DND-41 (cell line): ENCODE data around the gene EXOC1.

ENCODE experiments used
- ATAC-seq: fragments of 200-7000 bp; cut with Tn5 transposase; 3 replicates; pipeline ENCODE4 v1.9.1; 2021; ENCODE audit warnings: low read depth; ENCODE audit not compliant: insufficient read depth
- DNase-seq: peaks from one replicate; pipeline ENCODE4 v3.0.0-alpha.2; 2020
- H2AFZ ChIP-seq: 2 replicates; pipeline ENCODE4 v1.6.0; 2012; ENCODE audit warnings: low read depth, low read length
- H3K27ac ChIP-seq: 2 replicates; pipeline ENCODE4 v1.5.1; 2012; ENCODE audit warnings: low read length, inconsistent platforms
- H3K27me3 ChIP-seq: fragments of 200-600 bp; sonication (generic); 2 replicates; pipeline ENCODE4 v1.6.0; 2012; ENCODE audit warnings: low read length, mild to moderate bottlenecking, inconsistent platforms; ENCODE audit not compliant: insufficient read depth, poor library complexity
- H3K36me3 ChIP-seq: 2 replicates; pipeline ENCODE4 v1.5.1; 2012; ENCODE audit warnings: low read length, inconsistent platforms; ENCODE audit not compliant: insufficient read depth
- H3K4me1 ChIP-seq: 2 replicates; pipeline ENCODE4 v1.5.1; 2012; ENCODE audit warnings: mild to moderate bottlenecking, low read length; ENCODE audit not compliant: insufficient read depth
- H3K4me2 ChIP-seq: 2 replicates; pipeline ENCODE4 v1.6.0; 2012; ENCODE audit warnings: mild to moderate bottlenecking, moderate library complexity, low read length, inconsistent platforms; ENCODE audit not compliant: insufficient read depth
- H3K4me3 ChIP-seq, 2 experiments: fragments of 200-600 bp in 1 of 2; shearing (Covaris generic) in 1 of 2; 2 replicates each; pipeline ENCODE4 v1.5.1; 2012 to 2016; ENCODE audit warnings: inconsistent platforms in 2 of 2, low read length in 2 of 2, mild to moderate bottlenecking in 2 of 2, low read depth in 1 of 2, moderate library complexity in 1 of 2
- H3K79me2 ChIP-seq: 2 replicates; pipeline ENCODE4 v1.6.0; 2012; ENCODE audit warnings: low read length, inconsistent platforms; ENCODE audit not compliant: insufficient read depth
- H3K9ac ChIP-seq: 2 replicates; pipeline ENCODE4 v1.6.0; 2012; ENCODE audit warnings: low read depth, mild to moderate bottlenecking, inconsistent platforms, low read length, moderate library complexity
- H3K9me3 ChIP-seq: 2 replicates; pipeline ENCODE4 v1.5.1; 2012; ENCODE audit warnings: low read length, moderate library complexity, mild to moderate bottlenecking, inconsistent platforms; ENCODE audit not compliant: insufficient read depth, severe bottlenecking
- H4K20me1 ChIP-seq: 2 replicates; pipeline ENCODE4 v1.6.0; 2012; ENCODE audit warnings: low read length; ENCODE audit not compliant: insufficient read depth
- EZH2 ChIP-seq: IDR thresholded peaks from 3 replicates; pipeline ENCODE4 v1.6.1; 2012; ENCODE audit warnings: borderline replicate concordance, low read depth, mild to moderate bottlenecking, moderate library complexity, low read length, inconsistent platforms; ENCODE audit not compliant: severe bottlenecking
- TF ChIP-seq, protein P1 (sequence below): IDR thresholded peaks from 2 replicates; pipeline ENCODE4 v1.5.1; 2012; ENCODE audit warnings: borderline replicate concordance, low read length, moderate library complexity, mild to moderate bottlenecking; ENCODE audit not compliant: poor library complexity, severe bottlenecking; ENCODE audit errors: extremely low read depth

The EXOC1 gene

DNA sequence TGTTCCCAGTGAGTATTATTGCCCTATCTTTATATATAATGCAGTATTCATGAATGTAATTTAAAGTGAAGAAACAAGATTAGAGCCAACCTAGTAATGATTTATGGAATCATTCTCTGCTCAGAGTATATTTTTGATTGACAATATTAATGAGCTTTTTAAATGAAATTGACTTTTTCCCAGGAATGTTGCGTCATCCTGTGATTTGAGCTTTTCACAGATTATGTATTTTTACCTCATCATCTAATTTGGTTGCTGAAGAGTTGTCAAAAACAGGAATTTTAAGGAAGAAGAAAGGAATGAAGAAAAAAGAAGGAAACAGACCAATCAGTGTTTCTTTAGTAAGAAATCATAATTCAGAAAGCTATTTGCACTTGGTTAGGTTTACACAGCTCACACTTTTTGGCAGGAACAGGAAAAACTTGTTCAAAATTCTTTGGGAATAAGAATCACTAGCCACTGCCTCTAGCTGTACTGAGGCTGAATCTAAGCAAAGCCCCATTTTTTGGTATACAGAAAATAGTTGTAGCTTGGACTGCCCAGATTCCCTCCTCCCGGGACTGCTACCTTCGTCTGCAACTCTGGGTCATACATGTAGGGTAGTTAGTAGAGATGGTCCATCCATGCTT is 27.3 kb downstream of the EXOC1 start:
- Histone ChIP-seq H3K9me3 (no peaks in the 10 kb centered on the region), H4K20me1 (no peaks in the 10 kb centered on the region), H3K79me2 (no peaks in the 10 kb centered on the region), H3K9ac (no peak overlapping the region), H3K4me1 (no peaks in the 10 kb centered on the region), H3K27ac (no peak overlapping the region), H3K4me3 (no peak overlapping the region), H2AFZ (no peak overlapping the region), H3K36me3 (peaks cover 55% of the 10 kb centered on the region), H3K27me3 (no peaks in the 10 kb centered on the region), H3K4me2 (no peak overlapping the region)
- TF ChIP-seq, protein P1, sequence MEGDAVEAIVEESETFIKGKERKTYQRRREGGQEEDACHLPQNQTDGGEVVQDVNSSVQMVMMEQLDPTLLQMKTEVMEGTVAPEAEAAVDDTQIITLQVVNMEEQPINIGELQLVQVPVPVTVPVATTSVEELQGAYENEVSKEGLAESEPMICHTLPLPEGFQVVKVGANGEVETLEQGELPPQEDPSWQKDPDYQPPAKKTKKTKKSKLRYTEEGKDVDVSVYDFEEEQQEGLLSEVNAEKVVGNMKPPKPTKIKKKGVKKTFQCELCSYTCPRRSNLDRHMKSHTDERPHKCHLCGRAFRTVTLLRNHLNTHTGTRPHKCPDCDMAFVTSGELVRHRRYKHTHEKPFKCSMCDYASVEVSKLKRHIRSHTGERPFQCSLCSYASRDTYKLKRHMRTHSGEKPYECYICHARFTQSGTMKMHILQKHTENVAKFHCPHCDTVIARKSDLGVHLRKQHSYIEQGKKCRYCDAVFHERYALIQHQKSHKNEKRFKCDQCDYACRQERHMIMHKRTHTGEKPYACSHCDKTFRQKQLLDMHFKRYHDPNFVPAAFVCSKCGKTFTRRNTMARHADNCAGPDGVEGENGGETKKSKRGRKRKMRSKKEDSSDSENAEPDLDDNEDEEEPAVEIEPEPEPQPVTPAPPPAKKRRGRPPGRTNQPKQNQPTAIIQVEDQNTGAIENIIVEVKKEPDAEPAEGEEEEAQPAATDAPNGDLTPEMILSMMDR = no peak
- TF ChIP-seq EZH2 = no peak
- ATAC-seq (no peak), DNase-seq (no peak)

DNA sequence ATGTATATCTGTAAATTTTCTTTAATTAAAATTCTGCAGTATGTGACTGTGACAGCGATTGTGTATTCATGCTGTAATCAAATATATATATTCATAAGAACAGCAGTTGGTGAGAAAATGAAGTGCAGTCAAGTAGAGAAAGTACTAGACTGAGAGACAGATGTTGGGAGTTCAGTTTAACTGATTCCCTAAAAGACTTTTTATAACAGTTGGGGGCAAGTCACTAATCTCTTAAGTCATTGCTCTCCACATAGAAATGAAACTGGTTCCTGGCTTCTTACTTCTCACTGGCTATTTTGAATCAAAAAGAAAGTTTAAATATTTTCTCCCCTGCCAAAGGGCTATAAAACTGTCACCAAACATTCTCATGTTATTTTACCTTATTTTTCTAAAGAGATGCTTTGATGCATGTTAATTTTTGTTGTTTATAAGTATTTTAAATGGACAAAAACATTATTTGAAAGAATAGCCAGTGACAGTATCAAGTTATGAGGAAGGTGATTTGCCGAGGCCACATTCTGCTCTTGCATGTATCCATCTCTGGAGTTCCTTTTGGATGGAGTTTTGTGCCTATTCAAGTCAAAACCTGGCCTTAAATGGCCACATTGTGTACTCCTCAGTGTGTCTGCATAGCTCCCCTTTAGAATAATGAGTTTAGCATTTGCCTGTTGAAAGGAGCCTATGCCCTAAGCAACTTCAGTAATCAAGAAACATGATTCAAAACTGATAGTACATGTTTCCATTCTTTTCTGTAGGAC is 30.8 kb downstream of the EXOC1 start:
- Histone ChIP-seq H3K4me1 (no peaks in the 10 kb centered on the region), H3K79me2 (no peaks in the 10 kb centered on the region), H3K9me3 (no peaks in the 10 kb centered on the region), H3K4me3 (no peak overlapping the region), H4K20me1 (no peaks in the 10 kb centered on the region), H3K9ac (no peak overlapping the region), H2AFZ (no peak overlapping the region), H3K27ac (no peak overlapping the region), H3K27me3 (no peaks in the 10 kb centered on the region), H3K4me2 (no peak overlapping the region), H3K36me3 (peaks cover 41% of the 10 kb centered on the region)
- no peak for DNase-seq
- ATAC-seq = no peak
- no peak for TF ChIP-seq EZH2
- TF ChIP-seq, protein P1 = no peak

DNA sequence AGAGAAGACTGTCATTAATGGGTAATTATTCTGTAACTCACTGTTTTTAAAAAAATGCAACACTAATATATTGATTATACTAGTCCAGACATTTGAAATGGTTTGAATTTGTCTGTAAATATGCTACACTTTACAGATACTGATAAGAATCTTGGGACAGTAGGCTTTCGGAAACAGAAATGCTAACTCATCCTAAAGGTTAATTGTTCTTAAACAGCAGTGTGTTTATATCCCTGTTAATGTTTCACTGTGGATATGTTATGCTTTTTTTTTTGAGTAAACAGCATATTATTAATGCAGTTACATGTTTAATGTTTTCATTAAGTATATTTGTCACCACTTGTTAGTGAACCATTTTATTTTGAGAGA is 31.4 kb downstream of the EXOC1 start:
- Histone ChIP-seq H4K20me1 (no peaks in the 10 kb centered on the region), H3K9ac (no peak overlapping the region), H3K9me3 (no peaks in the 10 kb centered on the region), H3K4me1 (no peaks in the 10 kb centered on the region), H3K36me3 (peaks cover 42% of the 10 kb centered on the region), H3K79me2 (no peaks in the 10 kb centered on the region), H3K27ac (no peak overlapping the region), H3K4me2 (no peak overlapping the region), H2AFZ (no peak overlapping the region), H3K4me3 (no peak overlapping the region), H3K27me3 (no peaks in the 10 kb centered on the region)
- TF ChIP-seq EZH2 = no peak
- TF ChIP-seq, protein P1 = no peak
- DNase-seq = no peak
- no peak for ATAC-seq
